HTERT RPE-1 (cell line): Measurements from ENCODE around the gene PLEKHA6.

Experiments
- in situ Hi-C: fragments of 300-500 bp; cut with MboI; formaldehyde crosslinking; loops from 4 replicates; pipeline ENCODE4 v1.14.3; 2020; ENCODE audit warnings: low sequenced_read_pairs

PLEKHA6 gene

DNA sequence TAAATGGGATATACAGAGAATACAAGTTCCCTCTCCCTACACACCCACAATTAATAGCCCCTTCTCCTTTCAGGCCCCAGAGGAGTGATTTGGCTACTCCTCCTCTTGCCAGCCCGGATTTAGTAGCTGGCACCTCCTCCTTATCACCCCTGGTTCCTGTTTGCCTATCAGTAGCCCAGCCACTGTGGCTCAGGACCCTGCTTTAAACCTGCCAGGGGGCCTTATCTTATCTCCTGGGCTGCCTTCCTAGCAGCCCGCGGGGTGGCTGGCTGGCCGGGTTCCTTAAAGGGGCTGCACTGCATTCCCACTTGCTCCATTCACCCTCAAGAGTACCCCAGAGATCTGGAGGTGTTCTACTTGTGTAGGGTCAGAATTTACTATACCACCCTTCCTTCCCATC is 70.4 kb downstream of the PLEKHA6 start:
- in situ Hi-C loops, result no loop called here

DNA sequence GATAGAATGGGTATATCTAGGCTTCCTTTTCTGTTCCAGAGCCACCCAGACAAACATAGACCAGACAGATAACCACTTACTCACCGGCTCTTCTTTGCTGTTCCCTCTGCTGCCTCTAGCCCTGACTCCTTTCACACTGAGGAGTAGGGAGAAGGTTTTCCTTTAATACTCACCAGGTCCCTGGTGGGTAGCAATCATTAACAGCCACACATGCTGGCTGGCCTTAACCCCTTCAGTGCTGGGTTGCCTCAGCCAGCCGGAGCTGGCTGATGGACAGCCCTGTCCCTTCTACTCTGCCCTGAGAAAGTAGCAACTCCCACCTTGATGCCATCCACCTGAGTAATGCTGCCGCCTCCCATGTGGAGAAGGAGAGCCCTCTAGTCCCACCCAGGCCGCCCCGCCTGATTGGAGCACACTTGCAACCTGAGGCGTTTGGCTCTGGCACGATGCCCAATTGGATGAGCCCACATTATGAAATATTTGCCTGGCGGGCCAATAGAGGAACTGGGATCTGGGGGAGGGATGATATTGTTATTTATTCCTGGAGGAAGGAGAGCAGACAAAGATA is 71.6 kb downstream of the PLEKHA6 start:
- in situ Hi-C loops, result no loop called here

- in situ Hi-C loops, result no loop called here
Measured at GRCh38 chr1:204287466-204287891, 72.2 kb downstream of the PLEKHA6 start.

DNA sequence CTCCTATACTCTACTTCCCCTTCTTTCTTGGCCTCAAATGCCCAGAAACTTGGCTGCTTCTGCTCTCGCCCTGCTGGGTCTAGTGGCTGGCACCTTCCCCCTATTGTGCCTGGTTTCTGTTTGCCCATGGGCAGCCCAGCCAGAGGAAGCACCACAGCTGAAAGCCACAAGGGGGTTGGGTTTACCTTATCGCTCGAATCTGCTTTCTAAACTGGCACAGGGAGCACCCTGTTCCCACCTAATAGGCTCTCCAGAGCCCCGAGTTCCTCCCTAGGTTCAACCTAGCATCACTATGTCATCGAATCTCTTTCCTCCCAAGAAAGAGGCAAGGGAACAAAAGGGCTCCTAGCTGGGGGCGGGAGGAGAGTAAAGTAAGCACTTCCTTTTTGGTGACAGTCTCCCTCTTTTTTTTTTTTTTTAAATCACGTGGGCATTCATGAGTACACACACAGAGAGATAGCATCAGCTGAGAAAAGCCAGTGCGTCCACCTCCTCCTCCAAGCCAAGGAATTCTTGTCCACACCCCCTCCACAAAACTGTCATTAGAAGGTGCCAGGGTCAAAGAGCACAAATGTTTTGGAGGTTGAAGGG is 72.8 kb downstream of the PLEKHA6 start:
- in situ Hi-C loops, result no loop called here

DNA sequence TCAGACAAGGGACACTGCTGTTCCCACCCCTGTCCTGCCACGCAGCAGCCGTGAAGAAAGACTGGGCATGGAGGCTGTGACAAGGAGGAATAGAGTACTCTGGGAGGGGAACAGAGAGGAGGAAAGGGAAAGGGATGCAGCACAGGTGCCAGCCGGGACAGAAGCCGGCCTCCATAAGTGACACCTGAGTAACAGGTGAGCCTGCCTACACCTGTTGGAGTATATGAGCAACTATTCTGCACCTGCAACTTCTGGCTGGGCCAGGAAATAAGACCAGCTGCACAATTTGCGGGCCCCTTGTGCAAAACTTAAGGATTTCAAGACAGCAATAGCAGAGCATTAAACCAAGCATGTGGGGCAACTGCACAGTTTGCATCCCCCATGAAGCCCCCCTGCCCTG is 73.4 kb downstream of the PLEKHA6 start:
- in situ Hi-C loops, result no loop called here

- in situ Hi-C loops, result no loop called here
Measured at GRCh38 chr1:204285436-204286305, 74.1 kb downstream of the PLEKHA6 start.

DNA sequence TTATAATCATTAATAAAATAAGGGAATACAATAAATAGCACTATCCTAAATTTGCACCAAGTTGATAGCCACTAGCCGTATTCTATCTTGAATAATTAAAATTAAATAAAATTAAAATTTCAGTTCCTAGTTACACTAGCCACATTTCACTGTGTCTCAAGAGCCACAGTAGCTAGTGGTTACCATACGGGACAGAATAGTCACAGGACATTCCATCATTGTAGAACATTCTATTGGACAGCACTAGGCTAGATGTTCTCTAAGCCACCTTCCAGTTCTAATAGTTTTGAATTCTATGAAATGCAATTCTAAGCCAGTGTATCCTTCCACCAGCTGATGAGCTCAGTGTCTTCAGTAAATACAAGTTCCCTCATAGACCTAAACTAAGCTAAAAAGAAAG is 74.8 kb downstream of the PLEKHA6 start:
- in situ Hi-C loops, result no loop called here

DNA sequence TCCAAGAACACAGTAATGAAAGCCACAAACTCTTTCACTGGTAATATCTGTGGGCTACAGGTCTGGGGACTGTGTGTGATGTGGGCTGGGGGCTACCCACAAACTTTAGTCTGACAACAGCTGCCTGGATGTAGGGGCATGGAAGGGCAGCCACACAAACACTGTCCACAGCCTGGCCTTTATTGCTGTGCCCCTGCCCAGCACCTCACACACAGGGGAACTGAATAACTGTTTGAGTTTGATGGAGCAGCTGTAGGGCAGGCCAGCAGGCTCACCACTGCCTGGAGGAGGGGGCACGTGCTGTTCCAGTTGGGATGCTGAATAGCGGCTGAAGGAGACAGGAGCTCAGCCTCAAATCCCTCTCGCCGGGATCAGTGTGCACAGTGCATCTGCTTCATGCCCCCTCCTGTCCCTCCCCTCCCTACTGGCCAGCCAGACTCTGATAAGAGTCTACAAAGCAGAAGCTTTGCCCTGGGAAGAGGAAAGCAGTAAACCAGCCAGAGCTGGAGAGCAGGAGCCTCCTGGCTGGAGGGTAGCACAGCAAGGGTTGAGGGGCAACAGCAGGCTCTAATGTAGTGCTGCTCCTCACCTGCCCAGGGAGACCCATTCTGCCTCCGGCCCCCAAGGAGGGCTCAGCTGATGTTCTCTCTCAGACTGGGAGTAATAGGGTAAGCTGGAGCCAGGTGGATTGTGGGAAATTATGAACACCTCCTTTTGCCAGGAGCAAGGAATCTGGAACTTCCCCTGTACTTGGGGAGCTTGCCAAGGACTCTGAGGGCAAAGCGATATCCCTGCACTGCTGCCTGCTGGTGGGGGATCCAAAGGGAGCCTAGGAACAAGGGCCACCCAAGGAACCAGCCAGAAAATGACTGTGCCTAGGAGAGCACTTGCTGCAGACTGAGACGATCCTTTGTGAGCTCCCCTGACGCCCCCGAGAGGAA is 75.7 kb downstream of the PLEKHA6 start:
- in situ Hi-C loops, result no loop called here

DNA sequence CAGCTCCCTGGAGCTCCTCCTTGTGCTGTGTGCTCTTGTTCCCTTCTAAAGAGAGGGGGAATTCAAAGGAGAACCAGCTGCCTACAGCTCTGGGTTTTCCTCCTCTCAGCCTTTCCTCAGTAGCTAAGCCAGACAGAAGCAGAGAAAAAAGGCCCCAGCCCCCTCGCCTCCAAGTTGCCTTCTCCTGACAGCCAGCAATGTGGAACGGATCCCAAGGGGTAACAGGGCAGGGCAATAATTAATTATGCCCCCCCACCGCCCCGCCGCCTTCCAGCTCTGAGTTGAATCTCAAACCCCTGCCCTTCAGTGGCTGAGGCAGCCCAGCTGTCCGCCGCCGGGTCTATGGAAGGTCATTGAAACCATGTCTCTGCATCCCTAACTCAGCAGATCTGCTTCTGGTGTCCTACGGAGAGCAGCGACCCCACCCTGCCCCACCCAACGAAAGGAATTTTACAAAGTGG is 76.9 kb downstream of the PLEKHA6 start:
- in situ Hi-C loops, result no loop called here

- in situ Hi-C loops, result no loop called here
Measured at GRCh38 chr1:204280099-204280961, 79.4 kb downstream of the PLEKHA6 start.

- in situ Hi-C loops, result no loop called here
Measured at GRCh38 chr1:204278958-204279357, 80.8 kb downstream of the PLEKHA6 start.

DNA sequence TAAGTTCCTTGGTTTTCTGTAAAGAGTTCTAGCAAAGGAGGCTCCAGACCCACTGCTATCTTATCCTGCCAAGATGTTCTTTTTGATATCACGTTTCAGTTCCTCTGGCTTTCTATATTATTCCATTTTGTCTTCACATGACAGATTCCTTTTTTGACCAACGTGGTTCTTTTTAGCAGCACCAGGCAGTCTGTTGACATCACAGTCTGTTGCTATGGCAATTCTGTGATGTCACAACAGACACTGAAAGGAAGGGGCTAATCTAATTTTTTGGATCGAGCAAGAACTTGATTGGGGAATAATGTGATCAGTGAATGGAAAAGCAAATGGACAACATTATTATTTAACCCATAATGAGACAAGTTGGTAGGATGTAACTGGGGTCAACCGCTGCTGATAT is 81.5 kb downstream of the PLEKHA6 start:
- in situ Hi-C loops, result no loop called here

- in situ Hi-C loops, result no loop called here
Measured at GRCh38 chr1:204277563-204278219, 82.0 kb downstream of the PLEKHA6 start.

- in situ Hi-C loops, result no loop called here
Measured at GRCh38 chr1:204275695-204276370, 83.9 kb downstream of the PLEKHA6 start.

DNA sequence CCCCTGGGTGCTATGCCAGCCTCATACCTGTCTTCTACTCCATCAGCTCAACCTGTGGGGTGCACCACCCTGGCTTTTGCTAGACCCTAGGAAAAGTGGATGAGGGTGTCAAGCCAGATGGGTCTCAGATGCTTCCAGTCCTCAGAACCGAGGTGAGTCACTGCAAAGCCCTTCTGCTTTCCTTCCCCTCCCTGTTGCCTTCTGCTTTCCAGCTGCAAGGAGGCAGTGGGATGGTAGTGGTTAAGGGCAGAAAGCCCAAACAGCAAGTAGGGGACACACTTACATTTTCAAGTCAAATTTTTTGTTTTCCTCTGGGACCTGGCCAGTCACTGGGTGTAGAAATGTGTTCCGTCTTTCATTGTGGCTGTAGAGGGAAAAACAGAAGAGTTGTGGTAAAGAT is 85.3 kb downstream of the PLEKHA6 start:
- in situ Hi-C loops, result no loop called here

- in situ Hi-C loops, result no loop called here
Measured at GRCh38 chr1:204272505-204272904, 87.2 kb downstream of the PLEKHA6 start.

DNA sequence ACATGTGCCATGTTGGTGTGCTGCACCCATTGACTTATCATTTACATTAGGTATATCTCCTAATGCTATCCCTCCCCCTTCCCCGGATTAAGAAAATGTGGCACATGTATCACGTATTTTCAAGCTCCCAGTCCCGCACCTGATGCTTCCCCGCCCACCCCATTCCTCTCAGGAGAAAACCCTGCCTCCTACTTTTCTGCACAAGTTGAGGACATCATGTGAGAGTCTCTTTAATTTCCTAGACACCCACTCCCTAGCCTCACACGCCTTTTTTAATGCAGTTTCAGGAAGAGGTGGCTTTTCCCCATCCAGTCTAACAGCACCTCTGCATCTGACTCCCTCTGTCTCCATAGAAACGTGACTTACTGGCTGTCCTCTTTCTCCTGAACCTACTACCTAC is 87.8 kb downstream of the PLEKHA6 start:
- in situ Hi-C loops, result no loop called here

- in situ Hi-C loops, result no loop called here
Measured at GRCh38 chr1:204268101-204268500, 91.6 kb downstream of the PLEKHA6 start.

DNA sequence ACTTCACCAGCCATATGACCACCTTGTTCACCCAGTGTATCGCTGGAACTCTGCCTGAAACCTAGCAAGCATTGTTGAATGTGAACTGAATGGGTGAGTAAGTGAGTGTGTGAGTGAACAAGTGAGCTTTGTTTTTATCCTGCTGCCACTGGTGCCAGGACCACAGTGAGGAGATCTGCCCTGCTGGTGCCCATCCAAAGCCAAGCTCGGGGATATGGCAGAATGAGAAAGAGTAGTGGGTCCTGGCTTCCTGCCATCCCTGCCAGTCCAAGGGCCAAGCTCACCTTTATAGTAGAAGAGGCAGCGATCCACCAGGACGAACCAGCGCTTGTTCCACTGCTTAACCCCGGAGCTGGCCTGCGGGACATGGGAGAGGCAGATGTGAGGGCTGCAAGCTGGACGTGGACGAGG is 92.5 kb downstream of the PLEKHA6 start:
- in situ Hi-C loops, result no loop called here
